GM21737 (cell line): ENCODE data around the gene EFCAB8.
"Not testable (repeated sequence)": the region's sequence is repeated elsewhere in the genome, so short reads cannot be mapped to it uniquely, and the experiment has no call there.

ENCODE experiments used
- ATAC-seq: cut with Tn5 transposase; IDR thresholded peaks from one replicate; pipeline ENCODE4 v1.9.1; 2021; ENCODE audit warnings: mild to moderate bottlenecking, moderate library complexity; ENCODE audit not compliant: unreplicated experiment

The EFCAB8 gene

GRCh38 chr20:32885185-32885584, 26.5 kb downstream of the EFCAB8 start:
- ATAC-seq: no peak

DNA sequence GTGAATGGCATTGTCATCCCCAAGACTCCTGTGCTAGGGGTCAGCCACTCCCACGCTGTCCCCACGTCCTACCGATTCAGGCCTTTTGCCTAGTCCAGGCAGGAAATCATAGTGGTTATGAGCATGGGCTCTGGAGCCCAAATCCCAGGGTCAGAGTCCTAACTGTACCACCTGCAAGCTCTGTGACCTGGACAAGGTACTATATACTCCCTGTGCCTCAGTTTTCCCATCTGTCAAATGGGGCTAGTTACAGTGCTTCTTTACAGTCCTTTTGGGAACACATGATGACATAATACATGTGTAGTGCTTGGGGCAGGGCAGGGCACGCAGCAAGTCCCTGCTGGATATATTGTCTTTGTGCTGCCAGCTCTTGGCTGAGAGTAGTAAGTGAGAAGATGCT, 27.2 kb downstream of the EFCAB8 start:
- ATAC-seq: no peak

GRCh38 chr20:32886652-32887051, 27.9 kb downstream of the EFCAB8 start:
- no peak for ATAC-seq

- no peak for ATAC-seq
Measured at GRCh38 chr20:32887492-32887891, 28.8 kb downstream of the EFCAB8 start.

- no peak for ATAC-seq
Measured at GRCh38 chr20:32888636-32889035, 29.9 kb downstream of the EFCAB8 start.

DNA sequence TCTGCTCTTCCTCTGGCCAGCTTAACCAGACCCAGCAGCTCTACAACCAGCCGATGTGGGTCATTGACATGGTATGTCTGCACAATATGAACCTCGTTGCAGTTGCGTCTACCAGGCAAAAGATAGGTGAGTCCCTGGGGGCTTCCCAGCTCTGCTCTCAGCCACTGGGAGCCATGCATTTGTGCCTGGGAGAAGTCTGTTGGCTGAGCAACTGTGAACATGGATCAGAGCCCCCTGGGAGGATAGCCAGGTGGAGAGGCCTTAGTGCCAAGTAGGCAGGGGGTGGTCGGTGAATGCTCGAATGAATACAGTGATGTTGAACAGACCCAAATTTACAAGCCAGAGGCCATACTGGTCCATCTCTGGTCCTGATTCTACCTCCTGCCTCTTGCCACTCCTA, 30.6 kb downstream of the EFCAB8 start:
- no peak for ATAC-seq

- no peak for ATAC-seq
Measured at GRCh38 chr20:32891491-32891890, 32.8 kb downstream of the EFCAB8 start.

GRCh38 chr20:32891926-32892660, 33.4 kb downstream of the EFCAB8 start:
- no peak for ATAC-seq

DNA sequence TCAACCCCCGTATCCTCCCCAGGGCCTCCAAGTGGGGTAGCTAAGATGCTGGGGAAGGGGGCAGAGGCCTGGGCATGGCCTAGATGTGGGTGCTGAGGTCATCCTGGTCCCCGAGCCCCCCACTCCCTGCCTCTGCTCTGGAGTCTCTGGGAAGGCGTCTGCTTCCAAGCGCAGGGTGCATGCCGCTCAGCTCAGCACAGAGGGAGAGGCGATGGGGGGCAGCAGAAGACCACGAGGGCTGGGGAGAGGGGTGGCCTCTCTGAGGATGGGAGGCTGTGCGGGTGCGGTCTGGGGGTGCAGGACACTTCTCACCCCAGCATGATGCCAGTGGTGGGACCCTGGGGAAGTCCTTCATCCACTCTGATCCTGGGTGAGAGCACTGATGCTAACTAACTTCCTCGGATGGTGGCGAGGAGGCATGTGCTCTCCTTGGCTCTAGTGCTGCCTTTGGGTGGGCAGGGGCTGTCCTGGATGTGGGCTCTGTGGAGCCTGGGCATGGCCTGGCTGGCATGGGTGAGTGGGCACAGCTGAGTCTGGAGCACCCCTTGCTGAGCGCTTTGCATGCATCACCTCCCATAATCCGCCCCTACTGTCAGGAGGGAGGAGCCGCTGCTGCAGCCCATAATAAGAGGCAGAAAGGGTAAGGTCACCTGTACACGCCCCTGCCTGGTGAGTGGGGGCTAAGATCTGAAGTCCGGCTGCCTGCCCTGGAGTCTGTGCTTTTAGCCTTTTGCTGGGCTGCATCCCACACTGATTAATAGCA, 34.7 kb downstream of the EFCAB8 start:
- ATAC-seq: no peak

DNA sequence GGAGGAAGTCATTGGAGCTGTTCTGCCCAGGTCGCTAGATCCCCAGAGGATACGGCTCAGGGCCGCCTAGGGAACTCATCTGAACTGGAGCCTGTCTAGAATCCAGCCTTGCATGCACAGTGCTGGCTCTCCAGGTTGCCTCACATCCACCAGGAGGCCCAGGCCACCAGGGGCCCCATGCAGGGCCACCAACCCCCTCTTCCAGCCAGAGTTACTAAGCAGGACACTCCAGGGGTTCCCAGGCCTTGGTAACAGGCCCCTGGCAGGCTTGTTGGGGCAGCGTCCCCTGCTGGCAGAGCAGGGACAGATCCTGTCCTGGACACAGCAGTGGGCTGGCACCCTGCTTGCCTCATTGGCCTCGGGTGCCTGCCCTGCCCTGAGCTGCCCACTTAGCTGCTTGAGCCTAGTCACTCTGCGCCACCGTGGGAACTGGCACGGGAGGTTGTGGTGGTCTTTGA, 35.3 kb downstream of the EFCAB8 start:
- no peak for ATAC-seq

GRCh38 chr20:32894711-32895355, 36.1 kb downstream of the EFCAB8 start:
- ATAC-seq: no peak

DNA sequence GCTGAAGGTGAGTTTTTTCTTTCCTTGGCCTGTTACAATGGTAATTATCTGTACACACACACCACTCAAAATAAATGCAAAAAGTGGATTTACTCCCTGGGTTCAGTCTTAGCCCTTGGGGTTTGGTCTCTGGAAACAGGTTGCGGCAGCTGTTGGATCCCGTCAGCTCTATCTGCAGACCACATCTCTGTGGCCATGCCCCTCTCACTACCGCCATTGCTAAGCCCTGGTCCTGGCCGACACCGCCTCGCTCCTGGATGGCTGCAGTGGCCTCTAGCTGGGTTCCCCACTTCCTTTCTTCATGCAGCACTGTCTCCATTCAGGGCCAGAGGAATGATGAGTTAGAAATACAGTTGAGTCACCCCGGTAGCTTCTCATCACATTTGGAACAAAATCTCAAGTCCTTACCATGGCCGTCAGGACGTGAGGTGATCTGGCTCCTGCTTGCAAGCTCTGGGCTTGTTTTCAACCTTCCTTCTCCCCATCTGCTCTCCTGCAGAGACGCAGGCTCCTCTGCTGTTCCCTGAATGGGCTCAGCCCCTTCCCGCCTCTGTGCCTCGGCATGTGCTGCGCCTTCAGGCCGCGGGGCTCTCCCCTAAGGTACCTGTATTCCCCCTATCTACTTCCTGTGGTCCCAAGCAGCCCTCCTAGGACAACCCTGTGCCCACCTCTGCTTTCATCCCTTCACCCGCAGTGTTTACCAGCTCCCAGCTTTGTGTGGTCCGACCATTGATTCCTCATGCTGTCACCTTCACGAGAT, 38.0 kb downstream of the EFCAB8 start:
- no peak for ATAC-seq

- no peak for ATAC-seq
Measured at GRCh38 chr20:32898729-32899128, 40.0 kb downstream of the EFCAB8 start.

DNA sequence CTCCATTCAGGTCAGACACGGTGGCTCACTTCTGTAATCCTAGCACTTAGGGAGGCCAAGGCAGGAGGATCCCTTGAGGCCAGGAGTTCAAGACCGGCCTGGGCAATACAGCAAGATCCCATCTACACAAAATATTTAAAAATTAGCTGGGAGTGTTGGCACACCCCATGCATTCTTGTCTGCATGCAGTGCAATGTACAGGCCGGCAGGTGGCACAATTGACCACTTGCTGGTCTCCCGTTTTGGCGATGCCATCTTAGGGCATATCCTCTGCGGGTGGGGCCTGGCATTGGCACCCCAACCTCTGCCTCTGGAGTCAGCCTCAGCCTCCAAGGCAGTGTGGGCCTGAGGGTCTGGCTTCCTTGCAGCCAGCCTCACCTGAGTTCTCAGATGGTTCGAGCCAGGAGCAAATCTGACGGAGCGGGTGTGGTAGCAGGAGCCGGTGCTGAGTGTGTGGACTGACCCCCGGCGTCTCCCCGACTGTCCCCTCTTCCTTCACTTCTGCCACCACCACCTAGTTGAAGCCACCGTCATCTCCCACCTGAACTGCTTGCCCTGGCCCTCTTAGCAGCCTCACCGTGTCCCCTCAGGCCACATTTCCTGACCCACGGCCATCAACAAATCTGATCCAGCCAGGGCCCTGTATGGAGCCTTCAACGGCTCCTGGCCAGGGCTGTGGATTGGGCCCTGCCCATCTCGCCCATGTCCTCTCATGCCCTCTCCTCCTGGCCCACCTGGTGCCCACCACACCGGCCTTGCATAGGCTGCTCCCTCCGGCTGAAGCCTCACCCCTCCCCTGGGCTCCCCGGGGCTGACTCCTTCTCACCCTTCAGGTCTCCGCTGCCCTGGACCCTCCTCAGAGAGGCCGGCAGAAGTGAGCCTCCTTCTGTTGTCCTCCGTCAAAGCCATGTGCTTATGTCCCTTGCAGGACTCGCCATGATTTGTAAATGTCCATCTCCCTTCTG, 44.0 kb downstream of the EFCAB8 start:
- ATAC-seq: no peak

GRCh38 chr20:32903666-32904175, 45.0 kb downstream of the EFCAB8 start:
- no peak for ATAC-seq

DNA sequence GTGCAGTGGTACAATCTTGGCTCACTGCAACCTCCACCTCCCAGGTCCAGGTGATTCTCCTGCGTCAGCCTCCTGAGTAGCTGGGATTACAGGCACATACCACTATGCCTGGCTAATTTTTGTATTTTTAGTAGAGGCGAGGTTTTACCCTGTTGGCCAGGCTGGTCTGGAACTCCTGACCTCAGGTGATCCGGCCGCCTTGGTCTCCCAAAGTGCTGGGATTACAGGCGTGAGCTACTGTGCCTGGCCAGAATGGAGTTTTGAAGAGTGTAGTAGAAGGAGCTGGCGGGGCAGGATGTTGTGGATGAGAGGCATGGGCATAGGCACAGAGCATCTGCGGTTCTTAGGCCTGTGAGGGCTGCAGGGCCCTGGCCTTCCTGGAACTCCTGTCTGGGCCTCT, 46.0 kb downstream of the EFCAB8 start:
- not testable (repeated sequence) for ATAC-seq

DNA sequence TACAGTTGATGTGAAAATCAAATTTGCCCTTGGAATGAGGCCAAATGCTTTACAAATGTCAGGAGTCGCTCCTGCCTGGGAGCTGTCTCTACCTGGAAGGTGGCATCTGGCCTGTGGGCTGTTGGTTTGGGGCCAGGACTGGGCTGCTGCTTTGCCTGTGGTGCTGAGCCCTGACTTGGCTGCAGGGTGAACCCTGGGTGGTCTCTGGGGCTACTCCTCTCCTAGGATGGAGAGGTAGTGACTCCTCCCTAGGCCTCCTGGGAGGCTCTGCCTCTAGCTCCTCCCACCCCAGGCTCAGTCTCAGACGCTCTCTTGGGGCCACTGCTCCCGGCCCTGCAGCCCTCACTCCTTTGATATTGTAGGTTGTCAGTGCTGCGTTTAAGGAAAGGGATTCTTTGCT, 47.5 kb downstream of the EFCAB8 start:
- no peak for ATAC-seq

- ATAC-seq: no peak
Measured at GRCh38 chr20:32906871-32907495, 48.3 kb downstream of the EFCAB8 start.

GRCh38 chr20:32907886-32908285, 49.2 kb downstream of the EFCAB8 start:
- no peak for ATAC-seq
